HUDEP-2 (cell line): ENCODE data around the gene OR4Q3.
"Not testable (repeated sequence)": the region's sequence is repeated elsewhere in the genome, so short reads cannot be mapped to it uniquely, and the experiment has no call there.

ENCODE experiments used
- DNase-seq, 76 experiments: peaks; one replicate each; lab custom pipeline; 2025; ENCODE audit not compliant: unreplicated experiment in 76 of 76; lab: John Stamatoyannopoulos, UW

The OR4Q3 gene

GRCh38 chr14:19743256-19743655 lies at the start of gene OR4Q3:
Gene OR4Q3, plus strand, starts transcription at chr14:19743571.
- DNase-seq = no peak

GRCh38 chr14:19729359-19729758 lies 14.0 kb upstream of the OR4Q3 start:
- no peak for DNase-seq

- no peak for DNase-seq
Observed at GRCh38 chr14:19729763-19730162, 13.6 kb upstream of the OR4Q3 start.

GRCh38 chr14:19733893-19734292 lies 9.5 kb upstream of the OR4Q3 start:
- not testable (repeated sequence) for DNase-seq

- not testable (repeated sequence) for DNase-seq
Observed at GRCh38 chr14:19752316-19752715, 8.9 kb downstream of the OR4Q3 start.

- no peak for DNase-seq
Observed at GRCh38 chr14:19754172-19754571, 10.8 kb downstream of the OR4Q3 start.

GRCh38 chr14:19771491-19771890 lies 28.1 kb downstream of the OR4Q3 start:
- DNase-seq = not testable (repeated sequence)

GRCh38 chr14:19771895-19772430 lies 28.6 kb downstream of the OR4Q3 start:
- DNase-seq = no peak

GRCh38 chr14:19772454-19772853 lies 29.1 kb downstream of the OR4Q3 start:
- not testable (repeated sequence) for DNase-seq

- DNase-seq = not testable (repeated sequence)
Observed at GRCh38 chr14:19773204-19773603, 29.8 kb downstream of the OR4Q3 start, which contains the start of gene OR4M1. Gene OR4M1, plus strand, starts transcription at chr14:19773504. Its CDS starts 6,819 bp downstream, at chr14:19780323.

- no peak for DNase-seq
Observed at GRCh38 chr14:19775587-19775986, 32.2 kb downstream of the OR4Q3 start.

GRCh38 chr14:19785848-19786247 lies 42.5 kb downstream of the OR4Q3 start:
- DNase-seq = not testable (repeated sequence)

- DNase-seq = not testable (repeated sequence)
Observed at GRCh38 chr14:19787318-19787717, 43.9 kb downstream of the OR4Q3 start.

GRCh38 chr14:19788150-19788549 lies 44.8 kb downstream of the OR4Q3 start:
- DNase-seq = not testable (repeated sequence)

- DNase-seq = not testable (repeated sequence)
Observed at GRCh38 chr14:19796520-19797108, 53.2 kb downstream of the OR4Q3 start.
